Activated T-cell treated with anti-CD3 and anti-CD28 coated beads, Interleukin-2, amount 50 U/mL, for 1 hour (primary cell): ENCODE measurements around the gene TEKTIP1.

Experiments used
- DNase-seq: peaks from one replicate; pipeline ENCODE4 v3.0.0-alpha.2; 2020

The TEKTIP1 gene

DNA sequence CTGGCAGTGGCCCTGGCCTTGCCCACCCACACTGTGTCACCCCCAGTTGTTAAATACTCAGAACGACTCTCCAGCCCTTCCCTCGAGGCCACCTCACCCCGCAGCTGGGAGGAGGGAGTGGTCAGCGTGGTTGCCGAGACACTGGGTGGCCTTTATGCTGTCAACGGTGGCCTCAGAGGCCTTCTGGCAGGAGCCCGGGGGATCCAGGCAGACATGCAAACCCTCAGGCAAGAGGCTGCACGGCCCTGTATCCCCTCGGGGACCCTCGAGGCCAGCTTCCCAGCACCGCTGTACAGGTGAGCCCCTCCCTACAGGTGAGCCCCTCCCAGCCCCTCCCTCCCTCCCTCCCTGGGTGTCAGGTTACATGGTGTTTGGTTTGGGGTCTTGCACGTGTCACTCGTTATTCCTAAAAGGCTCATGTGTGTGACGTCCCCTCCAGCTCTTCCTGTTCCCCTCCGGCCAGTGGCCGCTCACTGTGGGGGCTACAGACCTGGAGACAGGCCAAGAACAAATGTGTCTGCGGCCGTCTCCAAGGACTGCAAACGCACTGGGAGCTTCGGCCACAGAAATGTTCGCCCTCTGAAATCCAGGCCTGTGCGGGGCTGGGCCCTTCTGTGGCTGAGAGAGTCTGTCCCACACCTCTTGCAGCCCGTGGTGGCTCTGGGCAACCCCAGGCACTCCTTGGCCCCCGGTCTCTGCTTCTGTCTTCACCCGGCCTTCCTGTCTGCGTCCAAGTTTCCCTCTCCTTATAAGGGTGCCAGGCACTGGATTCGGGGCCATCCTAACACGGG lies at the start of gene TEKTIP1:
Gene TEKTIP1 (plus strand): TSS at position 210 of the 791 bp plus-strand sequence. CDS start 4 bp downstream, at position 214.
- no peak for DNase-seq

DNA sequence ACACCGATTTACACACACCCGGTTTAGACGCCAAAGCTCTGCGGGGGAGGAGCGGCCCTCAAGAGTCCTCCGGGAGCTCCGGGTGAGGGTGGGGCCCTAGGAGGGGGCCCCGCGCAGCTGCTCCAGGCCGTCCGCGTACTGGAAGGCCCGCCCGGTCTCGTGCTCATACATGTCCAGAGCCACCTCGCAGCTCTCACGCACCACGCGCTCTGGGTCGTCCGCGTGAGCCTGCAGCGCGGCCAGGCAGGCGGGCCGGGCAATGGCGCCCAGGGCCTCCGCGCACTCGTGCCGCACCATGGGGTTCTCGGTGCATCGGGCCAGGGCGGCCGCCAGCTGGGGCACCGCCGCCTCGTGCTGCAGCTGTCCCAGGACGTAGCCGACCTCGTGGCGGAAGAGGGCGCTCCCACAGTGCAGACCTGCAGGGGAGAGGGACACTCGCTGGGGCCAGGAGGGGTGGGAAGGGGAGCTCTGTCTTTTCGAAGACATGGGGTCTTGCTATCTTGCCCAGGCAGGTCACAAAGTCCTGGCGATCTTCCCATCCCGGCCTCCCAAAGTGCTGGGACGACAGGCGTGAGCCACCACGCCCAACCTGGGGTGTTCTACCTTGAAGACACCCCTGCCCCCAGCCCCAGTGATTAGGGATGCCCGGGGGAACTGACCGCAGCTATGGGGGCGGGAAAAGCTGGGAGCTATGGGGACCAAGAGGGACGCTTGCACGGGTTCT lies 47.4 kb upstream of the TEKTIP1 start:
- DNase-seq, result no peak

DNA sequence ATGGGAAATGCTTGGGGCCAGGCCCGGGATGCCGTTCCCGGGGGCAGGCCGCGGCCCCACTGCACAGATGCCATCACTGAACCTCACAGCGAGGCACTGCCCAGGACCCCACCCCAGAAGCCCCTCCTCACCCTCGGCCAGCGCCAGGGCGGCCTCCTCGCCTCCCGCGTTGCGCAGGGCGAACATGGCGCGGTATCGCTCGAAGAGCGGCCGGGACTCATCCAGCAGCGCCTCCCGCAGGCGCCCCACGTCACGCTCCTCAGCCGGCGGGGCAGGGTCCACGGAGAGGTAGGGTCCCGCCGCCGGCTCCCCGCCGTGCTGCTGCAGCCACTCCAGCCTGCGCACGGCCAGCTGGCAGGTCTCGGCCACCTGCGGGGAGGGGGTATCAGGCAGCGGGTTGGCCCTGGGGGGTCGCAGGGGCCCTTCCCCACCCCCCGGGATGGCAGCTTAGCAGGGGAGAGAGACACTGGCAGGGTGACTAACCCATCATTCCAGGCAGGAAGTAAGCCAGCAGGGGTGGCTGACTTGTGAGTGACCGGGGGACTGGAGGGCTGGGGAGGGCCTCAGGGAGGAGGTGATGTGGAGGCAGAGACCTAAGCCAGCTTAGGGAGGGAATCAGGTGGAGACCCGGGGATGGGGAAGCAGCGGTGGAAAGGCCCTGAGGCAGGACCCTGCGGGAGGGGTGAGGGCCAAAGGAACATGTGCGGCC lies 46.7 kb upstream of the TEKTIP1 start:
- no peak for DNase-seq

DNA sequence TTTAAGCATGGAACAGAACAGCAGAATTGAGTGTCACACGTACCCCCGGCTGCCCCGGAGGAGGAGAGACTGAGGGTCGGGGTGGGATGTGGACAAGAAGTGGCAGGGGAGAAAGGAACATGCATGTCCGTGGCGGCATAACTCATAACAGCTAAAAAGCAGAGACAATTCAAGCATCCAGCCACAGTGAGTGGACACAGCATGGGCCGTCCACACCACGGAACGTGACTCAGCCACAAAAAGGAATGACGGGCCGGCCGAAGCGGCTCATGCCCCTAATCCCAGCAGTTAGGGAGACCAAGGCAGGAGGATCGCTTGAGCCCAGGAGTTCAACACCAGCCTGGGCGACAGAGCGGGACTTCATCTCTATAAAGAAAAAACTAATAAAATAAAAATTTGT lies 46.1 kb upstream of the TEKTIP1 start:
- no peak for DNase-seq

DNA sequence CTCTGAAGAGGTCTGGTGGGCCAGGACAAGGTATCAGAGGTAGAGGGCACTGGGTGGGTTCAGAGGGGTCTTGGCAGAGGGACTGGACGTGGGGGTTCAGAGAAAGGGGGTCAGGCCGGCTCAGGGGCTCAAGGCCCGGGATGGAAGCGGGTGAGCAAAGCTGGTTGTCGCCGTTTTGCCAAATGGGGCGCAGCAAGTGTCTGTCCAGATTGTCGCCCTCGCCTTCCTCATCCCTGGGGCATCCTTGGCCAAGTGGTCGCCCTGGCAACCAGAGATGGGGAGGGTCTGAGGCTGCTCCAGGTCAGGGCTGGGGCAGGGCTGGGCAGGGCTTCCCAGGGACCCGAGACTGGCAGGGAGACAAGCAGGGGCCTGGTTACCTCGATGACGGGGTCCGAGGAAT lies 45.3 kb upstream of the TEKTIP1 start:
- DNase-seq, result no peak

DNA sequence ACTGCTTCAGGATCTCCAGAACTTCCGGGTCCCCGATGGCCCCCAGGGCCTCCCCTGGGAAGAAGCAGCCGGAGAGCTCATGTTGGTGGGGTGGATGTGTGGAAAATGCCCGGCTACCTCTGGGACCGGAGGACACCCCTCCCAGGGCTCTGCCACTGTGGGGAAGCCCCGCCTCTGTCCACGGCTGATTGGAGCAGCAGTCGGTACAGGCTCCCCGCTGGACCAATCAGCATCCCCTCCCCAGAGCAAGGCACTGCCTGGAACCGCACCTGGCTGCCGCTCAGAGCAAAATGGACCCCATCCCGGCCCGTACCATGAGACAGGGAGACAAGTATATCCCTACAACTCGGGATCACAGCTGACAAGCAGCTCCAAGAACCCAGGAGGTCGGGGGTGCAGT lies 44.9 kb upstream of the TEKTIP1 start:
- DNase-seq, result peak; percentile 43

DNA sequence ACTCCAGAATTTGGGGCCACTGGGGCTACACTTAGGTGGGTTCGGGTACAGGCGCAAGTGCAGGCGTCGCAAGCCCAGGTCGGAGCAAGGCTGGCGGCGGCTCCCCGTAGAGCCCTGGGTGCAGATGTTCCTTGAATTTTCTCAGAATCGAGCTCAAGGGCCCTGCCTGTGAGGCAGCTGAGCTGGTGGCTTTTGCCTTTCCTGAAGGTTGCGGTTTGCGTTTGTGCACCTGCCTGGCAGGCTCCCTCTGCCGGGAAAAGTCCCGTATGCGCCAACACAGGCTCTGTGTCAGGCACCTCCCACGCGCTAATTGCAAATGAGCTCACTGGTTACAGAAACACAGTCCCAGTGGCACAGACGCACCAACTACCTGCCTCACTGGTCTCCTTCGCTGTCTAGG lies 44.4 kb upstream of the TEKTIP1 start:
- peak; percentile 54 for DNase-seq

DNA sequence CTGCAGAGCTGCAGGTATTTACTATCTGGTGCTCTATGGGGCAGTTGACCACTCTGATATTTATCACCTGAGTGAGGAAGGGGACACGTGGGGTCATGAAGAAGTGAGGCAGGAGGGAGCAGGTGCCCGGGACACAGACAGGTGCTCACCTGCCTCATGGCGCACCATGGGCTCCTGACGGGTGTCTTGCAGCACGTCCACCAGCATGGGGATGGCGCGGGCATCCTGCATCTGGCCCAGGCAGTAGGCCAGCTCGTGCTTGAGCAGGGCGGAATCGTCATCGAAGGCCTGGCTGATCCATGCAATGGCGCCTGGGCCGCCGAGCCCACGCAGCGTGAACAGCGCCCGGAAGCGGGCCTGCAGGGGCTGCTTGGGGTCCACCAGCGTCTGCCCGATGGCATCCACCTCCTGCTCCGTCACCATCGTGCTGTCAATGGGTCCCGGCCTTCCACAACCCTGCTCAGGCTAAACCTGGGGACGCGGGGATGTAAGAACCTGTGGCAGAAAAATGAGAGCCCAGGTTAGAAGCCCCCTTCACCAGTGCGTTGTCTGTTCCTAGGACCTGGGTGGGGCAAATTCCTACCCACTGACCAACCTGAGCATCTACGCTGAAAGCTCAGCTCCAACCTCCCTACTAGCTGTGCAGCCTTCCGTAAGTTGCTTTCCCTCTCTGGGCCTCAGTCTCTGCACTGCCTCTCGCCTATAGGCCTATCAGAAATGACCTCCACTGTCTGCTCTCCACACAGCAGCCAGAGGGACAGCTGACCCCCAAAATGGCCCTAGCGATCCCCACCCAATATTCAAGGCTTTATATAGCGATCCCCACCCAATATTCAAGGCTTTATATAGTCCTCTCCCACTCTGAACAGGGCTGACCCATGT lies 42.3 kb upstream of the TEKTIP1 start:
- DNase-seq, result no peak

DNA sequence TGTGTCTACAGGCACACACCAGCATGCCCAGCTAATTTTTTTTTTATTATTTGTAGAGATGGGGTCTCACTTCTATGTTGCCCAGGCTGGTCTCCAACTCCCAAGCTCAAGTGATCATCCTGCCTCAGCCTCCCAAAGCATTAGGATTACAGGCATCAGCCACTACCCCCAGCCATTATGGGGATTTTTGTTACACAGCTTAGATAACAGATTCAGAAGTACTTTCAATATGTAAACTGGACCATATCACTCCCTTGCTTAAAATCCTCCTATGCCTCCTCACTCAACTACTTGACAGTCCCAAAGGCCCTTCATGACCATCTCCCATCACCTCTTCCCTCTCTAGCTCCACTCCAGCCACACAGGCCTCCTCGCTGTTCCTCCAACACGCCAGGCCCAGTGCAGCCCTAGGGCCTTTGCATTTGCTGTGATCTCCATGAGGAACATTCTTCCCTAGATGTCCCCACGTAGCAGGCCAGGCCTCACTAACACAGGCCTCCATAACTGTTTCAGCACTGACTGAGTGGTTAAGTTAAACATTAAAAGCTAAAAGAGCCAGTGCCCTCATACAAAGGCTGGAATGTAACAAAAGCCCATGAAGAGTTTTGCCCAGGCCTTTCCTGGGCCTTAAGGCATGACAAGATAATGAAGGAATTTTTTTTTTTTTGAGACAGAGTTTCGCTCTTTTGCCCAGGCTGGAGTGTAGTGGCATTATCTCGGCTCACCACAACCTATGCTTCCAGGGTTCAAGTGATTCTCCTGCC lies 41.0 kb upstream of the TEKTIP1 start:
- DNase-seq, result no peak

DNA sequence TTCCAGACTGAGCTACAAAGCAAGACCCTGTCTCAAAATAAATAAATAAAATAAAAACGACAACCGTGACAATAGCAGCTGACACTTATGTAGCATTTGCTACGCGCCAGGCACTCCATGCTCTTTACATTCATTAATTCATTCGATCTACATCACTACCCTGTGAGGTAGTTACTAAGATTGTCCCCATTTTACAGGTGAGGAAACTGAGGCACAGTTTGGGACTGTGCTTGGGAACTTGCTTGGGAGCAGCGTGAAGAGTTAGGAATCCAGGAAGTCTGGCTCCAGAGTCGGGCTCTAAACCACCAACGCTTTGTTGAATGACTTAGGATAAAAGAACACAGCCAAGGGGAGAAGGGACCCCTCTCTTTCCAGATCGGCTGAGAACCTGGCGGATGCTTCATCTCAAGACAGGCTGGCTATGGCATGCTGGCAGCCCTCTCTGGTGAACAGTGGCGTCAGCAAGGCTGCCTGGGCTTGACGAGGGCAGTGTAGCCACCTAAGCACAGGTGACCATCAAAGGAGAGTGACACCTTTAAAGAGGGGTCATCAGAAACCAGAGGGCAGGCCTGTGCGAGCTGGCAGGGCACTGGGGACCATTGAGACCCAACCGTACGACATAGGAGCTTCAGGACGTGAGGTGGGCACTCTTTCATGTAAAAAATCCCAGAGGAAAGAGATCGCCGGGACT lies 39.1 kb upstream of the TEKTIP1 start:
- no peak for DNase-seq

DNA sequence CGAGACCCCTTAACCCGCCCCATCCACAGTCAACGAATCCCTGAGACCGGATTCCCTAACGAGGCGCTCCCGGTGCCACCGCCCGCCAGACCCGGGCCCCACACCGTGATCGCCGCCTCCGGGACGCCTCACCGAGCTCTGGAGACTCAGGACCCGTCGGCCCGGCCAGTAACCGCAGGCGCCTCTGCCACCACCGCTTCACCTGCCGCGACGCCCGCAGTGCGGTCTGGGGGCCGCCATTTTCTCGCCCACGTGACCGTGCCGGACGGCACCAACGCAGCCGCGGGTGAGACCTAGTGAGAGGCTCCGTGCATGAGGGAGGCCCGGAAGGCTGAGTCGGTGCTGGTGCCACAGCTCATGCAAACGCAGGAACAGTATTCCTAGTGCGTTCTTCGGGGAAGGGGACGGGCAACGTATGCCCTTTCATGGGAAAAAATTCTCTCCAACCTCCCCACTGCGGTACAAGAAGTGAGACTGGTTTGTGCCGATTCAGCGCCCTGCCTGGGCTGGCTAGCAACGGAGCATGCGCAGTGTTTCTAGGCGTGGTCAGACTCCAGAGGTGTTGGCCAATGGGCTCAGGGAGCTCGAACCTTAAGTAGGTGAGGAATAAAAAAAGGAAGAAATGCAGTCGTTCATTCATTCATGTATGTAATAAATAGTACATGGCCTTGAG lies 38.4 kb upstream of the TEKTIP1 start, which contains the start of gene DOHH:
Gene DOHH (minus strand): TSS at position 246 of the 673 bp plus-strand sequence. CDS start 3,860 bp downstream, outside the sequence.
- peak; percentile 92 for DNase-seq

DNA sequence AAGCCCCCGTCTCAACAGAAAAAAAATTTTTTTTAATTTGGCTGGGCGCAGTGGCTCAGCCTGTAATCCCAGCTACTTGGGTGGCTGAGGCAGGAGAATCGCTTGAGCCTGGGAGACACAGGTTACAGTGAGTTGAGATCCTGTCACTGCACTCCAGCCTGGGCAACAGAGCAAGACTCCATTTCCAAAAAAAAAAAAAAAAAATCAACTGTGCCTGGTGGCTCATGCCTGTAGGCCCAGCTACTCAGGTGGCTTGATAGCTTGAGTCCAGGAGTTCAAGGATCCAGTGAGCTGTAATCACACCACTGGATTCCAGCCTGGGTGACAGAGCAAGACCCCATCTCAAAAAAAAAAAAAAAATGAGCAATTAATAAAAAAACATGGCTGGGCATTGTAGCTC lies 37.2 kb upstream of the TEKTIP1 start:
- no peak for DNase-seq

DNA sequence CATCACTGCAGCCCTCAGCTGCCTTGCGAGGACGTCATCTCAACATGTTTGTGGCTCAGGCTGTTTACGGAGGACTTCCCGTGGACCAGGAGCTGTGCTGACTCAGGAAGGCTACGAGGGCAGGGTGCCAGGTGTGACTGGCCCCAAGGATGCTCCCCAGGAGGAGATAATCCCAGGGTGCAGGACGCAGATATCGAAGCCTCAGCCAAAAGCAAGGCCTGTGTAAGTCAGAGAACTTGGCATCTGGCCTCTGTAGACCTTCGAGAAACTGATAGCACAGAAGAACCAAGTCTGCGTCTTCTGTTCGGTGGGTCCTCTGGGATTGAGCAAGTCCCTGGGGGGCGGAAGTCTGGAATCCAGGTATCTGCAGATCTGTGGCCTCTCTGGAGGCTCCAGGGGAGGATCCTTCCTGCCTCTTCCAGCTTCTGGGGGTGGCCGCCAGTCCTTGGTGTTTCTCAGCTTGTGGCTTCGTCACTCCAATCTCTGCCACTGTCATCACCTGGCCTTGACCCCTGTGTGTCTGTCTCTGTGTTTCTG lies 35.9 kb upstream of the TEKTIP1 start:
- no peak for DNase-seq

DNA sequence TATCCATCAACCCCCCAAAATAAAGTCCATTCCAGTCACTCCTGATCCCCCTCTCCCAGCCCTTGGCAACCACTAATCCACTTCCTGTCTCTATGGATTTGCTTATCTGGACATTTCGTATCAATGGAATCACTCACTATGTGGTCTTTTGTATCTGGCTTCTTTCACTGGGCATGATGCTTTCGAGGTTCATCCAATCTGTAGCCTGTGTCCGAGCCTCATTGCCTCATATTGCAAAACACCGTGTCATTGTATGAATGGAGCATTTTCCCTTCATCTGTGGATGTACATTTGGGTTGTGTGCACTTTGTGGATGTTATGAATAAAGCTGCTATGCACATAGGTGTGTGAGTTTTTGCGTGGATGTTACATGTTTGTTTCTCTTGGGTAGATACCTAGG lies 34.2 kb upstream of the TEKTIP1 start:
- DNase-seq, result no peak

DNA sequence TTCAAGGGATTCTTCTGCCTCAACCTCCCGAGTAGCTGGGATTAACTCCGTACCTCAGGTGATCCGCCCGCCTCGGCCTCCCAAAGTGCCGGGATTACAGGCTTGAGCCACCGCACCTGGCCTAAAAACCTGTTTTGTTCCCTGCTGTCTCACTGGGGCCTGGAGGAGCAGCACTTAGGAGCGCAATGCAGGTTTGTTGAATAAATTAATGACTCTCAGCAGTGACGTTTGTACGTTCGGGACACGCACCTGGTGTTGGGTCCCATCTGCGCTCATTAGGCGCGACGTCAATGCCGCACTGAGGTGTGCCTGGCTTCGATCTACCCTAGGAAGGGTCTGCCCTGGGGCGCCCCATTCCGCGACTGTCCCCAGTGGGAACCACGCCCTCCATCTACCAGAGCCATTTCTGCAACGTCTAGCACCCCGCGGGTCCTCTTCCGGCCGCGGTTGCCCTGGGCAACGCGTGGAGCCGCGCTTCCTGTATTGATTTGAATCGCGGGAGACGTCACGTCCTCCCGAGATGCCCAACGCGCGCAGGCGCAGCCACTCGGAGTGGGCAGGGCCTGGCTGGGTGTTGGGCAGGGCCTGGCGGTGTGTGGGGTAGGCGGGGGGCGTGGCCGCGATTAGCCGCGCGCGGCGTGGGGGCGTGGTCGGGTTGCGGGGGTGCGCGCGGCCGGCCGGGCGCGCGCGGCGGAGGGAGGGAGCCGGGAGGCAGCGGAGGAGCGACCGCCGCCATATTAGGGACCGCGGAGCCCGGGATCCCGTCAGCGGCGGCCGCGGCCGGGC lies 33.2 kb upstream of the TEKTIP1 start, which contains the start of gene FZR1:
Gene FZR1 (plus strand): TSS at position 714 of the 786 bp plus-strand sequence. CDS start 16,679 bp downstream, outside the sequence.
- peak; percentile 100 for DNase-seq

DNA sequence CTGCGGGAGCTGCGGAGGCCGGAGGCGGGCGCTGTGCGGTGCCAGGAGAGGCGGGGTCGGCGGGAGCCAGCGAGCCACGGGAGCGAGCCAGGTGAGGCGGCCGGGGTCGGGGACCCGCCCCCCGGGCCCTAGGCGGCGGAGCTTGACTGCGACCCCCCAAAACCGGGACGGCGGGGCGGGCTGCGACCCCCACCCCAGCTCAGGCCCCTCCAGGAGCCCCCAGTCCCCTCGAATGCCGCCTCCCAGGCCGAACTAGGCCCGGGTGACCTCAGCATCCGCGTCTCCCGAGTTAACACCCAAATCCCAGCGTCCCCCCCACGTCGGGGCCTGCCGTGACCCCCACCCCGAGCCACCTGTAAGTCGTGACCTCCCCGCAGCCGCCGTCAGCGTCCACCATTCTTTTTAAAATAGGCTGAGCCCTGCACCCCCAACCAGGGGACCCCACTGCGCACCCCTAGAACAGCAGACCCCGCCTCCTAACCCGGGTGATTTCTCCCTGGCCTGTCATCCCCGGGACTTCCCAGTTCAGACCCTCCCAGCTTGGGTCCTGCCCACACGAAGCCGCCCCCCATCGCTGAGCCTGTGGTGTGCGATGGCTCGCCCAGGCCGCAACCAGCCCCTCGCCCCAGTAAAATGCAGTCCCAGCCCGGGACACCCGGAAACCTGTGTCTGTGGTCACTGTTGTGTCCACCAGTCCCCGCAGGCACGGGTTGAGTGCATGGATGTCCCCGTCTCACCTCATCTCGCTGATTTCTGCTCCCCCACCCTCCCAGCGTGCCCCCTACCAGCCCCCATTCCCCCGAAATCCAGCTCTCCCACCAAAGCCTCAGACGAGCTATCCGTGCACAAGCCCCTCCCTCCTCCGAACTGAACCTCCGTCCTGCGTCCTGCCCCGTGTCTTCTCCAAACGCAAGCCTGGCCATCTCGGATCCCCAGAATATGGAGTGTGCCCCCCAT lies 32.3 kb upstream of the TEKTIP1 start:
- DNase-seq, result peak; percentile 30

DNA sequence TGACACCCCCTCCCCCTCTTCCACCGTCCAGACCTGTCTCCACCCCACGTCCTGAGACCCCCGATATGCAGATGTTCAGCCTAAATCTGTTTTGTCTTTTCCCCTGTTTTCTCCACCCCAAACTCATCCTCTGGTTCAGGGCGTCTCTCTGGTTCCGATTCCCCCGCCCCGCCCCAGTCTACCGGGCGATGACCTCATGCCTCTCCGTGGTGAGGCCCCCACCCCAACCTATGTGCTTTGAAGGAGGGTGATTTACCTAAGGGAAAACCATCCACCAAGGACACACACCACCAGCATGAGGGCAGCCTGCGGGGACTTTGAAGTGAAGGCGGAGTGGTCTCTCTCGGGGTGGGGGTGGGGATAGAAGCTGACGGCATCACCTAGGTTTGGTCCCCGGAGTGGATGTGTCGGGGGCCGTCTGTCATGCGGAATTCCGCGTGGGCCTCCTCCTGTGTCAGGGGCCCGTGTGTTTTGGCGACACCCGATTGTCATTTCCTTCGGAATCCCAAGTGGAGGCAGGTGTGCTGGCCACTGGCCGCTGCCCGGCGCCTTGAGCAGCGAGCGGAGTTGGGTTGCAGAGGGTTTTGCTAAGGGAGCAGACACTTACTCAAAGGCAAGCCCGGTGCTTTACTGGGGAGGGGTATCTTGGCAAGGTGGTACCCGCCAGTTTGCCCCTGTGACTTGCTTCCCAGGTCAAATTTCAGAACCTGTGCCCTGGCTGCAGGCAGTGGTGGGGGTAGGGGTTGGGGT lies 31.4 kb upstream of the TEKTIP1 start:
- peak; percentile 61 for DNase-seq
